ENCODE measurements around the gene SCN2B.
"Not testable (repeated sequence)": the region's sequence is repeated elsewhere in the genome, so short reads cannot be mapped to it uniquely, and the experiment has no call there.

SCN2B gene

GRCh38 chr11:118205606-118206378 lies 29.4 kb upstream of the SCN2B start:
- DNase-seq = no peak

GRCh38 chr11:118202599-118203422 lies 26.4 kb upstream of the SCN2B start:
- DNase-seq = no peak

- no peak for DNase-seq
These were observed 25.5 kb upstream of the SCN2B start for GRCh38 chr11:118201966-118202365.

- DNase-seq = no peak
These were observed 24.7 kb upstream of the SCN2B start for GRCh38 chr11:118200901-118201680.

GRCh38 chr11:118200497-118200896 lies 24.1 kb upstream of the SCN2B start:
- DNase-seq = no peak

GRCh38 chr11:118199135-118199534 lies 22.7 kb upstream of the SCN2B start:
- DNase-seq = no peak

GRCh38 chr11:118198370-118198769 lies 21.9 kb upstream of the SCN2B start:
- no peak for DNase-seq

- DNase-seq = no peak
These were observed 18.6 kb upstream of the SCN2B start for GRCh38 chr11:118194835-118195627.

GRCh38 chr11:118193910-118194566 lies 17.6 kb upstream of the SCN2B start:
- no peak for DNase-seq

GRCh38 chr11:118192817-118193216 lies 16.4 kb upstream of the SCN2B start:
- DNase-seq = not testable (repeated sequence)

GRCh38 chr11:118190942-118191506 lies 14.6 kb upstream of the SCN2B start:
- DNase-seq = not testable (repeated sequence)

- no peak for DNase-seq
These were observed 10.1 kb upstream of the SCN2B start for GRCh38 chr11:118186346-118187107.

GRCh38 chr11:118184784-118185579 lies 8.5 kb upstream of the SCN2B start:
- DNase-seq = no peak

GRCh38 chr11:118183691-118184090 lies 7.3 kb upstream of the SCN2B start:
- not testable (repeated sequence) for DNase-seq

- DNase-seq = peak; percentile 48
These were observed 3.9 kb upstream of the SCN2B start for GRCh38 chr11:118180300-118180703.

GRCh38 chr11:118176778-118177134 lies 317 bp upstream of the SCN2B start:
- no peak for DNase-seq

GRCh38 chr11:118175031-118175992 lies 1.1 kb downstream of the SCN2B start:
- no peak for DNase-seq

GRCh38 chr11:118174006-118174567 lies 2.4 kb downstream of the SCN2B start:
- no peak for DNase-seq

All from DMS 273 treated with DMSO at 0.1 percent for 48 hours (cell line).